Muscle of back (tissue), 10 donors: ENCODE data around the gene LNX1. TPM values are rescaled to one million over a fixed set of nuclear protein-coding genes. Genes with fewer than 3 reads are reported as not detected.

ENCODE experiments used
- polyA plus RNA-seq, 10 donors: library from polyadenylated mRNA; unstranded; fragments of 120-200 nt; gene quantifications; one replicate each; pipeline ENCODE4 v1.2.1, GENCODE V29; 2013; ENCODE audit not compliant: insufficient read length in 10 of 10

Gene LNX1
- polyA plus RNA-seq, 10 donors = 3.5 to 6.0 (median 4.4) TPM

Other genes with a start within 250 kb of the LNX1 start
- 10 to 100 TPM in 9 of 10 donors, 1 to 10 TPM in 1; 9.9 to 13.4 (median 11.3) TPM for gene SCFD2, start 225.4 kb downstream of the LNX1 start, polyA plus RNA-seq
- 10 to 100 TPM; 38.9 to 49.7 (median 46.0) TPM for gene FIP1L1, start 213.8 kb downstream of the LNX1 start, polyA plus RNA-seq